HG03097 (cell line): ENCODE measurements around the gene HTR6.

ENCODE experiments used
- ATAC-seq: cut with Tn5 transposase; IDR thresholded peaks from one replicate; pipeline ENCODE4 v1.9.1; 2021; ENCODE audit not compliant: unreplicated experiment, low FRiP score

Gene HTR6

DNA sequence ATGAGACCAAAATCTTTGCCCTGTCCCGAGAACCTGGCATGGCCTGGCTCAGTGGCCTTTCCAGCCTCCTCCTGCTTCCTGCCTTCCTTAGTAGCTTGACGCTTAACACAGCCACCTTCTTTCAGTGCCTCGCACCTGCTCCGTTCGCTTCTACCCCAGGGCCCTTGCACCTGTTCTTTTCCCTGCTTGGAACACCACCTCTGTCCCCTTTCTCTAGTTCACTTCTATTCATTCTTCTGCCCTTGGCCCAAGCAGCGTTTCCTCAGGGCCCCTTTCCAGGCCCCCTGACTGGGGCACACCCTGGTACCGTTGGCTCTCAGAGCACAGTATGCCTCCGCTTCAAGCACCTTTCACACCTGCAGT lies 9.0 kb upstream of the HTR6 start:
- no peak for ATAC-seq

- no peak for ATAC-seq
Observed at GRCh38 chr1:19656134-19656779, 8.4 kb upstream of the HTR6 start.

- ATAC-seq: no peak
Observed at GRCh38 chr1:19656780-19657466, 7.8 kb upstream of the HTR6 start.

- no peak for ATAC-seq
Observed at GRCh38 chr1:19657511-19657910, 7.2 kb upstream of the HTR6 start.

DNA sequence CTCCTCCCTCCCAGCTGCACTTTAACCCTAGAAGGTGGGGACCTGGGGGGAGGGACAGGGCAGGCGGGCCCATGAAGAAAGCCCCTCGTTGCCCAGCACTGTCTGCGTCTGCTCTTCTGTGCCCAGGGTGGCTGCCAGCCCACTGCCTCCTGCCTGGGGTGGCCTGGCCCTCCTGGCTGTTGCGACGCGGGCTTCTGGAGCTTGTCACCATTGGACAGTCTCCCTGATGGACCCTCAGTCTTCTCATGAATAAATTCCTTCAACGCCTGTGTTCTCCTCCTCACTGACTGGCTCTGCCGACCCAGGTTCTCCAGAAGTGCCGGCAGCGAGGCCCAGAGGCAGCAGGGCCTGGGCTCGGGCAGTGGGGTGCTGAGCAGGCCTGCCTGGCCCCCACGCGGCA lies 6.5 kb upstream of the HTR6 start:
- no peak for ATAC-seq

GRCh38 chr1:19661721-19662228 lies 2.9 kb upstream of the HTR6 start:
- no peak for ATAC-seq

DNA sequence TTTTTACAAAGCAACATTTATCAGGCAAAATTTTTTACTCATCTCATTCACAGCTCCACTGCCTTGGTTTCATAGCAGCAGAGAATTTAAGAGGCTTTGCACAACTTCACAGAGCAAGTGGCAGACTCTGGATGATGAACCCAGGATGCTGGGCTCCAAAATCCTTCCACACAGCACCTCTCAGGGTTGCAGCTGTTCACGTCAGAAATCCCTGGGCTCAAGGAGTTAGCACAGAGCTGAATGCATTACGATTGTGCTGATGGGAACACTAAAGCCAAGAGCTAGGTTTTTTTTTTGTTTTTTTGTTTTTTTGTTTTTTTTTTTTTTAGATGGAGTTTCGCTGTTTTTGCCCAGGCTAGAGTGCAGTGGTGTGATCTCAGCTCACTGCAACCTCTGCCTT lies 2.4 kb upstream of the HTR6 start:
- no peak for ATAC-seq

- ATAC-seq: no peak
Observed at GRCh38 chr1:19665186-19665495, 466 bp downstream of the HTR6 start.

- no peak for ATAC-seq
Observed at GRCh38 chr1:19665496-19666465, 1.1 kb downstream of the HTR6 start.

- ATAC-seq: no peak
Observed at GRCh38 chr1:19668888-19669287, 4.2 kb downstream of the HTR6 start.

- no peak for ATAC-seq
Observed at GRCh38 chr1:19670787-19671186, 6.1 kb downstream of the HTR6 start.

DNA sequence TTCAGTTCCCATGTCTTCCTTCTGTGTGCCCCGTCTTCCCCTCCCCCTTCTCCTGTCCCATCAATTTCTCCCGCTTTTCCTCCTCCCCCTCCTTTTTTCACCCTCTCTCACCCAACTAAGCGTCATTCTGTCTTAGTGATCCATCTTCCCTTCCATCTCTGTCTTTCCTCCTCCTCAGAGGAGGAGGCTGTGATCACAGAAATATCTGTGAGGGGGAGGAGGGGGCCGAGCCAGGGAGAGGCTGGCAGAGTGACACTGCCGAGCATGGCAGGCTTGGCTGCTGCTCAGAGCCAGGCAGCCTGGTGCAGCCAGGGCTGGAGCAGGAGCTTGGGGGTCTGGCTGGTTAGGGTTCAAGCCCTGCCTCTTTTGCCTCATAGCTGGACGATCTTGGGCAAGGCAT lies 7.6 kb downstream of the HTR6 start:
- no peak for ATAC-seq

DNA sequence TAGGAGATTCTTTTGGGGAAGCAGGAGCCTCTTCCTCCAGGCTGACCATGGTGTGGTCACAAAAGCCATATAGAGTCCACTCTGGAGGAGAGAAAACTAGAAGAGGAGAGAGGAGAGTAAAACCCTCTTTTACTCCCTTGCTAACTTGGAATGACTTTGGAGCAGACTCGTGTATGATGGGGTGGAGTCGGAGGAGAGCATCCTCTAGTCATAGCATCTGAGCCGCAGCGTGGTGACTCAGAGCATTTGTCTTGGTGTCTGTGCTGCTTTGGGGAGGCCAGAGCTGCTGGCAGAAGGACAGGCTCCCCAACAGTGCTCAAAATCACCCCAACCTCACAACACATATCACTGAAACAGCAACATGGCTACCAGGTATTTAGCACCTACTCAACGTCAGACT lies 11.1 kb downstream of the HTR6 start:
- no peak for ATAC-seq

DNA sequence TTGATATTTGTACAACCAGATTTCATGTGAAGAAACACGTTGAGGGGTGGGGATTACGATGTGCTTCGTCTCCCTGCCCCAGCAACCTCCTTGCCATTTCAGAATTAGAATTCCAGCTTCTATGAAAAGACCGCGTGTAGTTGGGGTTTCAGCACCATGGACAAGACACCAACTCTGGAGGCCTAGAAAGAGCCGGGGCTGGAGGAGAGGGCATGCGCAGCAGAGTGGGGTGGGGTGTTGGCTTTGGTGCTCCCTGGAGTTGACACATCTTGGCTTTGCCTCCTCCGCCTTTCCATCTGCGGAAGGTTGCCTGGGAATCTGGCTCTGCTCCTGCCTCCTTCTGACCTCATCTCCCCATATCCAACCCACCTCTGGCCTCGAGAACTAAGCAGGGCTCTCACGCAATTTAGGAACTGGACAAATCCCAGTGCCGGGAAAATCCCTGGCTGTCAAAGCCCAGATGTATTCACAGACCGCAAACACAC lies 11.8 kb downstream of the HTR6 start:
- ATAC-seq: no peak

- no peak for ATAC-seq
Observed at GRCh38 chr1:19678493-19678892, 13.8 kb downstream of the HTR6 start.

- ATAC-seq: no peak
Observed at GRCh38 chr1:19678931-19679453, 14.3 kb downstream of the HTR6 start.

GRCh38 chr1:19679691-19680090 lies 15.0 kb downstream of the HTR6 start:
- no peak for ATAC-seq

DNA sequence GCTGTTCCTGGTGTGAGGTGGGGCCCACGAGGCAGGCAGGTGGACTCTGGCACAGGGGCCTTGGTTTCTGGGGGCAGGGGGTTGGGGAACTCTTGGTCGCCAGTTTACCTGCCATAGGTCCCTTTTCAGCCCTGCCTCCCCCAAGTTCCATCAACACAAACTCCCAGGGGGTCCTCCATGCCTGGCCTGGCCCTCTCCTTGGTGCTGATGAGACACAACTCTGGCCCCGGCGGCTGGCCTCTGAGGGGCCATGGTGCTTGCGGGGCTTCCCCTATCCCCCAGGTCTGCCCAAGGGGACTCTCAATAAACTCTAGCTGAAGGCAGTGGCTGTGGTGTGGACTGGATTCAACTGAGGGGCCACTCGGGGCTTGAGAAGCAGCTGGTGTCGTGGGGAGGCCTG lies 16.0 kb downstream of the HTR6 start:
- no peak for ATAC-seq

- no peak for ATAC-seq
Observed at GRCh38 chr1:19682257-19682656, 17.6 kb downstream of the HTR6 start.

DNA sequence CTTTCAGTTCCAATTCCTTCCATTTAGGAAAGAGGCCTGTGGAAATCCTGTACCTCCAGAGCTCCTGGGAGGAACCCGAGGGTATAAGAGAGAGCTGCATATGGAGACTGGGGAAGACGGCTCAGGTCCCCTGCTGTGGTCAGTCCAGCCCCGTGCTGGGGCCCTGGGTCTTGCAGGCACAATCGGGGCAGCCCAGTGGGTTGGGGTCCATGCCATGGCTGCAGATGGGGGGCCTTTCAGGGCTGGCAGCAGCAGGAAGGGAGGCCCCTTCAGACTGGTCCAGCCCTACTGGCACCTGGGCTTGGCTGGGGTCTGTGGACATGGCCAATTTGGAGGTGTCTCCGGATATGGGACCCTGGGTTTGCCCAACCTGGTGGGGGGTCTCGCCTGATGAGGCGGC lies 18.2 kb downstream of the HTR6 start:
- ATAC-seq: no peak

- no peak for ATAC-seq
Observed at GRCh38 chr1:19683351-19683750, 18.7 kb downstream of the HTR6 start.
